ENCODE measurements around the gene RAPGEF5. TPM values are rescaled to one million over a fixed set of nuclear protein-coding genes. Genes with fewer than 3 reads are reported as not detected.
A peak's percentile ranks its signal among the peaks of the same experiment; 100 is the strongest.
"Not testable (repeated sequence)": the region's sequence is repeated elsewhere in the genome, so short reads cannot be mapped to it uniquely, and the experiment has no call there.

Gene RAPGEF5
- total RNA-seq, 1 donor from 2014 or later = 43.9 TPM

DNA sequence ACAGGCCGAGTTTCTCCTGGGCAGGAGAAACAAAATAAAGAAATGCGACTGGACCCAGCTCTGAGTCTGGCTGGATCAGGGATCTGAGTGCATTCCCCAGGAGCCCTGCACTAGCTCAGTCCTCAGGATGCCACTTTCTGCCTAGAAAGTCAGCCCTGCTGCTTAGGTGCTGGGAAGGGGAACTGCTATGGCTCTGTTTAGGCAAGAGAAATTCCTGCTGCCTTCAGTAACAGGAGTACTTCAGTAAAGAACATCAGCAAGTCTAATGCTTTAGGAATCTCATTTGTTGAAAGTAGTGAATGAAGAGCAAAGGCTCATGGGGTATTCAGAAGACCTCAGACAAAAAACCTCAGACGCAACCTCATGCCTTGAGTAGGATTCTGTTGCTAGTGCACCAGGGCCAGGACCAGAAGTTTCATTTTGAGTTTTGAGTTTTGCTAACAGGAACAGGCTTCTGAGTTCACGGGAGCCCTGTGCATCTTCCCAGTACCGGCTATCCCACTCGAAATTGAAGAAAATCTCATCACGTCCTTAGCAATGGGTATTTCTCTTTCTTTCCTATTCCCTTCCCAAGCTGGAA lies 240.4 kb downstream of the RAPGEF5 start:
- no peak for DNase-seq

- DNase-seq = no peak
Measured at GRCh38 chr7:22115689-22116088, 241.3 kb downstream of the RAPGEF5 start.

DNA sequence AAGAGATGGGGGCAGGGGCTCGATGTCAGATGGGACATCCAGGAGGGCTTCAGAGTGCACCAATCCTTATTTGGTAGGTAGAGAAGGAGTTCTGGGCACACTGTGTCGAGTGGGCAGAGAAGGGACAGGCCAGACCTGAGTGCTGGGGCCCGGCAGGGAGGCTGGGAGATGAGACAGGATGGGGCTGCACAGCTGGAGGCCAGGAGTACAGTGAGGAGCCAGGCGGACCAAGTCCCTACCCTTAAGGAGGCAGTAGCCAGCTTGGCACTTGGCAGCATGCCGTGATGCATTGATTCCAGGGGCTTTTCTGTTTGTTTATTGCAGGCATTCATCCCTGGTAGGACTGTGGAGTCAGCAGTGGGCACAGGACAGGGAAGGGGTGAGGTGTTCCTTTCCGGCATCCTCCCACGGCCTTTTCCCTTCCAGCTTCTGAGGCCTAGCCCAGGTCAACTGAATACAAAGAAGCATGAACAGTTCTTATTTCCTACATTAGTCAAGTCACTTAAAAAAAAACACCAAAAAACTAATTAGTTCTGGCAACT lies 242.4 kb downstream of the RAPGEF5 start:
- DNase-seq = peak; percentile 10

DNA sequence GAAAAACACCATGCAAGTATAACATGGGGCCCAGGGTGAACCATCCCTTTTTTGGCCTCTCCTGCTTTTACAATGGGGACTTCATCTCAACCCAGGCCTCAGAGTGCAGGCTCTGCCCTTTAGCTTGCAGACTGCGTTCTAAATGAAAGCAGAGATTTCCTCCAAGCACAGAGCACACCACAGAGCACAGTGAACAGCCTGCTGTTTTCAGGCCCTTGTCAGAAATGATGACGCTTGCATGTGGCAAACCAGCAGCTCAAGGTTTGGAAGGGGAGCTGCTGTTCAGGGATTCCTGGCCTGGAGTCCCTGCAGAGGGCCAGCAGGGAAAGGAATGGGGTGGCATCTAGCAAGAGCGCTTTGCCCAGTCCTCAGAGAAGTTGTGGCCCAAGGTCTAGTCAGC lies 243.9 kb downstream of the RAPGEF5 start:
- DNase-seq = no peak

GRCh38 chr7:22111661-22112060 lies 245.3 kb downstream of the RAPGEF5 start:
- DNase-seq = no peak

DNA sequence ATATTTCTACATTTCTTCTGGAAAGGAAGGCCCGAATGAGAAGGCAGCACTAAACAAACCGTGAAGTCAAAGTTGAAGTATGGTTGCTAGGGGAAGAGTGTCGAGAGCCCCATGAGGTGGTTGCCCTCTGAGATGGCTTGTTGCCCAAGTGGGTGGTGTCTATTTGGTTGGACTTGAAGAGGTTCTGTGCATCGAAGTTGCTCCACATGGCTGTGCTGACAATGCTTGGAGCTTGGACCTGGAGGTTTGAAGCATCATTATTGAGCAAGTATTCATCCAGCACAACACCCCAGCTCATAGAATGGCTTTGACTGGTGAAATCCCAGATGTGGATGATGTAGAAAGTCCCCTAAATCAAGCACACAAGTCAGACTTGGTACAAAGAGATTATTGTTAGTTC lies 246.1 kb downstream of the RAPGEF5 start:
- DNase-seq = no peak

GRCh38 chr7:22110227-22110839 lies 246.6 kb downstream of the RAPGEF5 start:
- peak; percentile 91 for DNase-seq

DNA sequence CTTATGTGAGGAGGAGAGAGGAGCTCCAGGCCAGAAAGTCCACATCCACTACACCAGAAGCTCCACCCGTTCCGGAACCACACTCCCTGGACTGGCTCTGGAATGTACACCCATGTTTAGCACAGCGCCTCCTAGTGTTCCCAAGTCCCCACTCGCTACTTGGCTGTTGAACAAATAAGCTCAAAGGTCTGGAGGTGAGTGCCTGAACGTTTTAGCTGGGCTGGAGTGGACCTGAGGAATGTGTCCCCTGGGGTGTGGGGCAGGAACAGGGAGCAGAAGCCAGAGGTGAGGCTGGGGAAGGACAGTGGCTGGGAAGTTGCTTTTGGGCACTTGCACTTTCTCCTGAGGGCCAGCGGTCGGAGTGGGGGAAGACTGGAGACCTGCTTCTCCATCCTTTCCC lies 247.2 kb downstream of the RAPGEF5 start:
- DNase-seq = no peak

DNA sequence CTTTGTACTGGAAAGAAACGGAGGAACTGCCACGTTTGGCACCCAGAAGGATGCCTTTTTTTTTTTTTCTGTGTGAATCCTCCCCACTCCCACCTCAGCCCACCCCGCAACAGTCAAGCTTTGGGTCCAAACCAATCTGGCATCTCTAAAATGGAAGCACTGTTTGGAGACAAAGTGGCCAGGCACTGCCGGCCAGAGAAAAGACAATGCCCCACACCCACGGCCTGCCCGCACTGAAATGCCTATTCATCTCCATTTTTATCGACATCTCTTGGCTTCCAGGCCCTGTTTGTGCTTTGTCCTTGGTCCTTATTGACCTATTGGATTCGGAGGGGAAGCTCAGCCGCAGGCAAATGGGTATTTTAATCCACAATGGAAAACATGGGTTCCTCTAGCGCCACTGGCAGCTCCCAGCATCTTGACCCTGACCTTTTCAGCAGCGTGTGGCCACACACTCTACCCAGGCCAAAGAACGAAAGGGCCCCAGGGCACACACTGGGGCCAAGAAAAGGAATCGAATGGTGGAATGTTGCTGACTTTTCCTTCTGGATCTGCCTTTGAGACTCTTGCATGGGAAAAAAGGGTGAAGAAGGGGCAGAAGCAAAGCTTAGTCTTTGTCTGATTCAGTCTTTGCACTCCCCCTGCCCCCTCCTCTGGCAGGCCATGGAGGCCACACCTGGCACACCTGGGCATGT lies 248.7 kb downstream of the RAPGEF5 start:
- DNase-seq = no peak

- no peak for DNase-seq
Measured at GRCh38 chr7:22105550-22105949, 251.4 kb downstream of the RAPGEF5 start.

- no peak for DNase-seq
Measured at GRCh38 chr7:22094413-22095342, 262.3 kb downstream of the RAPGEF5 start.

DNA sequence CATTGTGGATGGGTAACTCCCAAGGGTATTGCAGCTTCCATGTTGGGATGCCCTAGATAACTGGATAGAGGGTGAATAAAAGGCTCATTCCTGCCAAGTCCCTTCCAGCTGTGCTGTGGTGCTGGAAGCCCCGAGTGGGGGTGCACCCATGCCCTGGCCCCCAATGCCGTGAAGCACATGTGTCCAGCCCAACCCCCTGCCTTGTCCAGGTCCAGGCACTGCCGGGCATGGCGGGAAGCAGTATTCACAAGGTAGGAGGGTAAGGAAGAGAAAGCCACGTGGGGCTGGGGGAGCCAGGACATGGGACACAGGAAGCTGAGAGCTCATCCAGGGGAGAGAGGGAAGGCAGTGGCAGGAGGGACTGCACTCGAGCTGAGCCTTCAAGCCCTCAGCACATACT lies 263.0 kb downstream of the RAPGEF5 start:
- no peak for DNase-seq

DNA sequence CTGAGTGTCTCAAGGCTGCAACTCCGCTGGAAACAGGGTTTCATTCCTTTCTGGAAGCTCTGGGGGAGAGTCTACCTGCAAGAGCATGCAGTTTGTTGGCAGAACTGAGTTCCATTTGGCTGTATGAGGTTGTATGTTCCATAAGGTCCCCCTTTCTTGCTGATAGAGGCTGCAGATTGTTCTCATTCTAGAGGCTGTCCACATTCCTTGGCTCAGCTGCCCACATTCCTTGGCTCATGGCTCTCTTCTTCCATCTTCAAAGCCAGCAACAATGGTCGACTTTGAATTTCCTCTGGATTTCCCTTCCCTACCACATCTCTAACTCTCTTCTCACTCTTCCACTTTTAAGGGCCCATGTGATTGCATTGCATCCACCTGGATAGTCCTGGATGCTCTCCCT lies 264.0 kb downstream of the RAPGEF5 start:
- peak; percentile 37 for DNase-seq

DNA sequence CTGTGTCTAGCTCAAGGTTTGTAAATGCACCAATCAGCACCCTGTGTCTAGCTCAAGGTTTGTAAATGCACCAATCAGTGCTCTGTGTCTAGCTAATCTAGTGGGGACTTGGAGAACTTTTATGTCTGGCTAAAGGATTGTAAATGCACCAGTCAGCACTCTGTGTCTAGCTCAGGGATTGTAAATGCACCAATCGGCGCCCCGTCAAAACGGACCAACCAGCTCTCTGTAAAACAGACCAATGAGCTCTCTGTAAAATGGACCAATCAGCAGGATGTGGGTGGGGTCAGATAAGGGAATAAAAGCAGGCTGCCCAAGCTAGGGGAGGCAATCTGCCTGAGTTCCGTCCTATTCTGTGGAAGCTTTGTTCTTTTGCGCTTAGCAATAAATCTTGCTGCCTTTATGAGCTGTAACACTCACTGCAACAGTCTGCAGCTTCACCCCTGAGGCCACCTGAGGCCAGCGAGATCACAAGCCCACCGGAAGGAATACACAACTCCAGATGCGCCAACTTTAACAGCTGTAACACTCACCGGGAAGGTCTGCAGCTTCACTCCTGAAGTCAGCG lies 265.9 kb downstream of the RAPGEF5 start:
- DNase-seq = not testable (repeated sequence)

DNA sequence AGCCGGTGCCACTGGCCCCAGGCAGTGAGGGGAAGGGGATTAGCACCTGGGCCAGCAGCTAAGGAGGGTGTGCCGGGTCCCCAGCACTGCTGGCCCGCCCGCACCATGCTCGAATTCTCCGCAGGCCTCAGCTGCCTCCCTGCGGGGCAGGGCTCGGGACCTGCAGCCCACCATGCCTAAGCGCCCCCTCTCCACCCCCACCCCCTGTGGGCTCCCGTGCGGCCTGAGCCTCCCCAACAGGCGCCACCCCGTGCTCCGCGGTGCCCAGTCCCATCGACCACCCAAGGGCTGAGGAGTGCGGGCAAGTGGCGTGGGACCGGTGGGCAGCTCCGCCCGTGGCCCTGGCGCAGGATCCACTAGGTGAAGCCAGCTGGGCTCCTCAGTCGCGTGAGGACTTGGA lies 266.4 kb downstream of the RAPGEF5 start:
- no peak for DNase-seq

DNA sequence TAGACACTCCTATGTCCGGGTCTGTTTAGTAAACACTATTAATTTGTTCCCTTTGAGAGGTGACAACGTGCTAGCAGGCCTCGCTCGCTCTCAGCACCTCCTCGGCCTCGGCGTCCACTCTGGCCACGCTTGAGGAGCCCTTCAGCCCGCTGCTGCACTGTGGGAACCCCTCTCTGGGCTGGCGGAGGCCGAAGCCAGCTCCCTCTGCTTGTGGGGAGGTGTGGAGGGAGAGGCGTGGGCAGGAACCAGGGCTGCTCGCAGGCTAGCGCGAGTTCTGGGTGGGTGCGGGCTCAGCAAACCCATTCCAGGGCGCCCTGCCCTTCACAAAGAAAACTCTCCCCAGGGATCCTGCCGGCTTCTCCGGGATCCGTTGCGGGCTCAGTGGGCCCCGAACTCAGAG lies 266.8 kb downstream of the RAPGEF5 start:
- DNase-seq = no peak

DNA sequence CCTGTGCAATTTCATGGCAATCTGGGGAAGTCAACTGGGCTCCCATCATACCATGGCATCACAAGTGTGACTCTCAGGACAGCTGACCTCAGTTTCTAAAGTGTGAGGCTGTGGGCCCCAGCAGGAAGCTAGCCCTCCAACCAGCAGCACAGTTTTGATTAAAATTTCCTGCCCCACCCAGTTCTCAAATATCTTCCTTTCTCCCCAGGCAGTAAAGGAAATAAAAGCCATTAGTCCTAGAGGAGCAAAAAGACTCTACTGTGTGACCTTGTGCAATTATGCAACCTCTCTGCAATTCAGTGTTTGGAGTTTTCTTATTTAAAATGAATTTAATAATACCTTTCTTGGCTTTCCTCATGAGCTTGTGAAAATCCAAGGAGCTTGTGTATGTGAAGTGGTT lies 268.1 kb downstream of the RAPGEF5 start:
- no peak for DNase-seq

DNA sequence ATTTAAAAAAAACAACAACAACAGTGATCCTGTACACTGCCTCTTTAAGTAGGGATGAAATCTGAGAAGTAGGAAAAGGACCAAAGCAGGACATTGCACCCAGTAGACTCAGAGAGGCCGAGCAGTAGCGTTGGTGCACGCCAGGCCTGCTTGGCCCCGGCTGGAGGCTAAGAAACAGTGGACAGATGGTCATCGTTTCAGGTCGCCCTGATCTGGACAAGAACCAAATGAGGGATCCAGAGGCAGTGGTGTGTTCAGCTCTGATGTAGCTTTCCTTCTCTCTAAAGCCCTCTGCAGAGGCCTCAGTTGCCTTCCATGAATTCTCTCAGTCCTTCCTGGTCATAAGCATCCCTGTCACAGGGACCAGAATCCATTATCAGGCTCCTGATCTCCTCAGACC lies 269.1 kb downstream of the RAPGEF5 start:
- DNase-seq = no peak

DNA sequence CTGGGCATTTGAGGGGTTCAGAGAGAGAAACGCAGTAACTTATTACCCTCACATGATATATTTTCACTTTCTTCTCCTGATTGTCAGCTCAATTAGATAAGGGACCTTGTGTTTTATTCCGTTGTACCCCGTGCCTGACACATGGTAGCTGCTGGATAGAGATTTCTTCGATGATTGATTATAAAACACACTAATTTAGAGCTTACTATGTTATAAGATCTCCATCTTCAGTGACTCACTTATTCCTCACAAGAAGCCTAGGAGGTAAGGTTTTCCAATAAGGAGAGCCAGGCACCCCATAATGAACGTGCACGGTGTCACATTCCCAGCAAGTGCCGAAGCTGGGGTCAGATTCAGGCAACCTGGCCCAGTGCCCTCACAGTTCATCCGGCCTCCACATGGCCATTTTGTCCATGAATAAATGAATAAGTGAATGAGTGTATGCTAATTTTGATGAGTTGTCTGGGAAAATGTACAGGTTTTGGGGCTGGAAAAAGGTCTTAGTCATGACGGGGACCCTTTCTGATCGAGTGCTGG lies 273.2 kb downstream of the RAPGEF5 start:
- DNase-seq = no peak

DNA sequence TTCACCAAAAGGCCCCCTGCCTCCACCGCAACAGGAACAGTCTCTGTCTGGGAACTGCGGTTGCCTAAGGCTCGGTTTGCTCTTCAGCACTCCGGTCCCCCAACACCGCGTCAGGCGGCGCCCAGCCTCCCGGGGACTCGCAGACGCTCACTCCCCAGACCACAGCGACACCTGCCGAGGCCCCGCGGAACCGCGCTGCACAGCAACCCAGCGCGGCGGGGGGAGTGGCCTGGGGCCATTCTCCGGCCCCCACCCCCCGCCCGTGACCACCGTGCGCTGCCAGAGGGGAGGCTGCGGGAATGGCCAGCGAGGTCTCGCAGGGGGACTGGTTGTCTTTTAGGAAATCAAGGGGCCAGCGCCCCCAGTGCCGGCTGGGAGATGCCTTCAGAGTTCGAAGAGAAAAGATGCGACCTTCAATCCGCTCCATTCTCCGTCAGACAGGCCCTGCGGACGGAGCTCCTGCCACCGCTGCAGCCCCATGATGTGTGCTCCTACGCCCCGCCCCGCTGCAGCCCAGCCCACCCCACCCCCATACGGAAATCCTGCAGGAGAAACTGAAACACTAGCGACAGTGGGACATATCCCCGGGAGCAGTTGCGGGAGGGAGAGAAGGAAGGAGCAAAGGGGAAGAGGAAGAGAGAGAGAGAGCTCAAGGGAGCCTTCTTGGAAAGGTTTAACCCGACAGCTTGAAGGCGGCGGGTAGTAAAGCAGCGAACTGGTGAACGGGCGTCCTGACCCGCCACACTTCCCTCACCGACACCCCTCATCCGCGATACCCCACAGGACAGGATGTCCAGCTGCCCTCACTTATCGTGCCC lies 273.9 kb downstream of the RAPGEF5 start:
- peak; percentile 85 for DNase-seq

DNA sequence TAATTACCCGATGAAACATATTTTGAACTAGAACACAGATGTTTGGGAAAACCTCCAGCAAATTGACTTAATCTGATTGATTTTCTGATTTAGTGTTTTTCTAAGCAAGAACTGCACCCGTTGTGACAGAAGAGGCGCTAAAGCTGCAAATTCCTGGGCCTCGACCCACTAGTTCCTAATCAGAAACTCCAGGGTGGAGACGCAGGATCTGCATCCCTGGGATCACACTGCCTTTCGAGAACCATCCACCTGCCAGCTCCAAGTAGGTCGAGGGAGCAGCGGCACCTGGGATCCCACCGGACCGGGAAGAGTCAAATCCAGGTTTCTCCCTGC lies 274.4 kb downstream of the RAPGEF5 start:
- DNase-seq = no peak

Measured in skin of body (tissue), 2 donors.